HG02623 (cell line): ENCODE data around the gene C11orf87.

Experiments
- ATAC-seq: cut with Tn5 transposase; IDR thresholded peaks from one replicate; pipeline ENCODE4 v1.9.1; 2021; ENCODE audit warnings: moderate library complexity; ENCODE audit not compliant: unreplicated experiment

C11orf87 gene

DNA sequence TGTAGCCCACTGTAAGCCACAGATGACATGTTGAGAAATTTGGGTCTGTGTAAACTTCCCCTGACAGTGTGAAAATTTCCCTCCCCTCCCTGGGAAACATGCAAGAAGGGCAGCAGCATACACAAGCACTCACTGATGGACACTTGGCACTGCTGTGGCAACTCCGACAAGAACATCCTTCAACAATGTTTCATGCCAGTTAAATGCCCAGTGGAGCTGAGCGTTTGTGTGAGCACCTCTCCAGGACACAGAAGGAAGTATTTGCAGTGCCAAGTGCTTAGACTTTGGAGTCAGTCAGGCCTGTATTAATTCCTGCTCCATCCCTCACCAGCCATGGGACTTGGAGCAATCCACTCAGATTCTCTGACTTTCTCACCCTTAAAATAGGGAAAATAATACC lies 17.7 kb downstream of the C11orf87 start:
- no peak for ATAC-seq

GRCh38 chr11:109443052-109443451 lies 21.1 kb downstream of the C11orf87 start:
- no peak for ATAC-seq

GRCh38 chr11:109454857-109455256 lies 32.9 kb downstream of the C11orf87 start:
- no peak for ATAC-seq
